PC-3 (cell line): Measurements from ENCODE around the gene MRRF. TPM values are rescaled to one million over a fixed set of nuclear protein-coding genes. Genes with fewer than 3 reads are reported as not detected.

Experiments used
- ATAC-seq: fragments of 200-7000 bp; cut with Tn5 transposase; 2 replicates; pipeline ENCODE4 v1.9.1; 2020; ENCODE audit warnings: mild to moderate bottlenecking, moderate library complexity
- BruUV-seq: library from RNA; stranded (reverse); fragments of 400-500 nt; replicated peaks from 2 replicates; lab custom pipeline; 2021; lab: Mats Ljungman, UMichigan
- CTCF ChIA-PET: fragments of 300-600 bp; sonication (Branson Sonifier 250); formaldehyde crosslinking; loops from one replicate; lab custom pipeline; 2022; ENCODE audit warnings: antibody characterized with exemption; lab: Charles Lee
- POLR2A ChIA-PET: fragments of 300-600 bp; sonication (Branson Sonifier 250); formaldehyde crosslinking; loops from one replicate; lab custom pipeline; 2022; ENCODE audit warnings: antibody characterized with exemption; ENCODE audit not compliant: unreplicated experiment; lab: Charles Lee
- DNase-seq: peaks from one replicate; pipeline ENCODE4 v3.0.0-alpha.2; 2015
- H2AFZ ChIP-seq: fragments of 300-600 bp; sonication (generic); 2 replicates; pipeline ENCODE4 v1.6.0; 2016; ENCODE audit warnings: antibody characterized with exemption, low read length
- H3F3A ChIP-seq: fragments of 300-600 bp; sonication (generic); one replicate; pipeline ENCODE4 v1.6.0; 2017; ENCODE audit warnings: antibody characterized with exemption, low read length, control low read depth, mild to moderate bottlenecking; ENCODE audit not compliant: unreplicated experiment
- H3K27ac ChIP-seq: fragments of 300-600 bp; sonication (generic); 2 replicates; pipeline ENCODE4 v1.5.1; 2016; ENCODE audit warnings: mild to moderate bottlenecking, low read length
- H3K27me3 ChIP-seq: fragments of 300-600 bp; sonication (generic); 2 replicates; pipeline ENCODE4 v1.6.1; 2016; ENCODE audit warnings: low read length, mixed read lengths
- H3K36me3 ChIP-seq: fragments of 300-600 bp; sonication (generic); 2 replicates; pipeline ENCODE4 v1.6.1; 2016; ENCODE audit warnings: low read depth, mixed run types, low read length, mixed read lengths
- H3K4me1 ChIP-seq: fragments of 300-600 bp; sonication (generic); 2 replicates; pipeline ENCODE4 v1.5.1; 2016; ENCODE audit warnings: low read length; ENCODE audit not compliant: insufficient read depth
- H3K4me2 ChIP-seq: fragments of 300-600 bp; sonication (generic); 2 replicates; pipeline ENCODE4 v1.6.0; 2016; ENCODE audit warnings: low read length
- H3K4me3 ChIP-seq: fragments of 300-600 bp; sonication (generic); 2 replicates; pipeline ENCODE4 v1.5.1; 2016; ENCODE audit warnings: mild to moderate bottlenecking, low read length, mixed read lengths
- H3K79me2 ChIP-seq: fragments of 300-600 bp; sonication (generic); 2 replicates; pipeline ENCODE4 v1.6.1; 2017; ENCODE audit warnings: low read length, mixed read lengths
- H3K9ac ChIP-seq: fragments of 300-600 bp; sonication (generic); 2 replicates; pipeline ENCODE4 v1.6.0; 2016; ENCODE audit warnings: mild to moderate bottlenecking, low read length
- H3K9me2 ChIP-seq: fragments of 300-600 bp; sonication (generic); replicated peaks from 2 replicates; pipeline ENCODE4 v1.6.1; 2016; ENCODE audit warnings: mixed run types, low read length, mixed read lengths
- H3K9me3 ChIP-seq: fragments of 300-600 bp; sonication (generic); 2 replicates; pipeline ENCODE4 v1.6.1; 2016; ENCODE audit warnings: low read length, mixed read lengths
- H4K20me1 ChIP-seq: fragments of 300-600 bp; sonication (generic); 2 replicates; pipeline ENCODE4 v1.6.1; 2016; ENCODE audit warnings: low read length, mixed read lengths
- EZH2 ChIP-seq: fragments of 300-600 bp; sonication (generic); IDR thresholded peaks from one replicate; pipeline ENCODE4 v1.6.1; 2017; ENCODE audit warnings: antibody characterized with exemption, mild to moderate bottlenecking, low read length; ENCODE audit not compliant: unreplicated experiment
- EZH2phosphoT487 ChIP-seq: fragments of 300-600 bp; sonication (generic); IDR thresholded peaks from 2 replicates; pipeline ENCODE4 v1.6.1; 2018; ENCODE audit warnings: mild to moderate bottlenecking, antibody characterized with exemption, low read length, borderline replicate concordance
- intact Hi-C: fragments of 100-400 bp; cut with micrococcal nuclease; formaldehyde crosslinking; loops from 2 replicates; pipeline ENCODE4 v1.9.0; 2023
- total RNA-seq: library from RNA; depleted of rRNA; stranded (reverse); fragments of >200 nt; gene quantifications from 2 replicates; pipeline ENCODE4 v1.2.3, GENCODE V29; 2014
- TF ChIP-seq, protein P1 (sequence below): fragments of 300-600 bp; sonication (generic); conservative IDR thresholded peaks from 2 replicates; pipeline ENCODE4 v1.5.1; 2017; ENCODE audit warnings: antibody characterized with exemption, low read depth, mild to moderate bottlenecking, low read length

The MRRF gene
- total RNA-seq, 1 experiment from 2014 or later, result 30.2 TPM

DNA sequence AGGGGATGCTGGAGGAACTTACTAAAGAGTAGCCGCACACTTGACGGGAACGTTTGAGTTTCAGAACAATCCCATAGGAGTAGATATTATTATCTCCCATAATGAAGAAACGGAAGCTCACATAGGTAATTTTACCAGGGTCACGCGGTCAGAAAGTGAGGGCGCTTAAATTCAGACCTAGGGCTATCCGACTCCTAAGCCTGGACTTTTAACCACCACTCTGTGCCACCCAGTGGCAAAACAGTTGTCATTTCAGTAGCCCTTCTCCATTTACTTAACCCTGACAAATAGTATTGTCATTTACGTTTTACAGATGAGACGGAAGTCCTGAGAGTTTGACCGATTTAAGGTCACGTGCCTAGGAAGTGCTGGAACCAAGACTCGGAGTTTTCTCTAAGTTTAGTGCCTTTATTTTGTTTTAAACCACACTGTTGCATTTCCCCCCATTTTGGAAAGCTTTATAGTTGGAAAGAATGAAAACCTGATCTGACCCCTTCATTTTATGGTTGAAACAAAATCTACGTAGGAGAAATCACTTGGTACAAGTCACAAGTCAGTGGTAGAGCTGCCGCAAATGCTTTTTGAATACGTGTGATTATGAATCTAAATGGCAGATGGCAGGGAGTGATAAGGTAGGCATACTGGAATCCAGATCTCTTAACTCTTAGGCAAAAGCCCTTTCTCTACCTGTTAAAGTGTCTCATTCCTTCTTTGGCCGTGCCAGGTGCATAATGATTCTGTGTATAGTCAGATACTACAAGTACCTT lies 650 bp downstream of the MRRF start:
- no peak for TF ChIP-seq EZH2phosphoT487
- TF ChIP-seq, protein P1, sequence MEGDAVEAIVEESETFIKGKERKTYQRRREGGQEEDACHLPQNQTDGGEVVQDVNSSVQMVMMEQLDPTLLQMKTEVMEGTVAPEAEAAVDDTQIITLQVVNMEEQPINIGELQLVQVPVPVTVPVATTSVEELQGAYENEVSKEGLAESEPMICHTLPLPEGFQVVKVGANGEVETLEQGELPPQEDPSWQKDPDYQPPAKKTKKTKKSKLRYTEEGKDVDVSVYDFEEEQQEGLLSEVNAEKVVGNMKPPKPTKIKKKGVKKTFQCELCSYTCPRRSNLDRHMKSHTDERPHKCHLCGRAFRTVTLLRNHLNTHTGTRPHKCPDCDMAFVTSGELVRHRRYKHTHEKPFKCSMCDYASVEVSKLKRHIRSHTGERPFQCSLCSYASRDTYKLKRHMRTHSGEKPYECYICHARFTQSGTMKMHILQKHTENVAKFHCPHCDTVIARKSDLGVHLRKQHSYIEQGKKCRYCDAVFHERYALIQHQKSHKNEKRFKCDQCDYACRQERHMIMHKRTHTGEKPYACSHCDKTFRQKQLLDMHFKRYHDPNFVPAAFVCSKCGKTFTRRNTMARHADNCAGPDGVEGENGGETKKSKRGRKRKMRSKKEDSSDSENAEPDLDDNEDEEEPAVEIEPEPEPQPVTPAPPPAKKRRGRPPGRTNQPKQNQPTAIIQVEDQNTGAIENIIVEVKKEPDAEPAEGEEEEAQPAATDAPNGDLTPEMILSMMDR, result 0 out of 2 replicates have a peak, but pooled peaks have one; percentile 19
- TF ChIP-seq EZH2, result no peak
- DNase-seq (peak; percentile 37), ATAC-seq (peak; percentile 18)
- peaks cover 6% of the 10 kb centered on the region; the same call in 1 of the 2 replicates for H3K36me3 ChIP-seq
- no peaks in the 10 kb centered on the region for H3K9me2 ChIP-seq
- no peaks in the 10 kb centered on the region for H3F3A ChIP-seq
- ChIA-PET POLR2A (no interaction called here), CTCF (interaction anchor here (0.8 kb wide), 1 partner anchor 140 kb away, joined by 3 read pairs; no protein-coding TSS in a partner anchor)
- no peaks in the 10 kb centered on the region for H3K27me3 ChIP-seq
- H3K9me3 ChIP-seq, result no peaks in the 10 kb centered on the region
- peak overlapping the region; percentile 89 for H3K27ac ChIP-seq
- peaks cover 36% of the 10 kb centered on the region for H3K4me1 ChIP-seq
- H2AFZ ChIP-seq, result peak overlapping the region; percentile 93
- BruUV-seq, result TSS peak; percentile 87
- H3K4me3 ChIP-seq, result peak overlapping the region; percentile 74
- H3K79me2 ChIP-seq, result peaks cover 68% of the 10 kb centered on the region
- no peaks in the 10 kb centered on the region for H4K20me1 ChIP-seq
- peak overlapping the region; percentile 98 for H3K9ac ChIP-seq
- H3K4me2 ChIP-seq, result peak overlapping the region; percentile 88
- intact Hi-C loops, result loop anchor here (10.0 kb wide), 1 partner anchor 141 kb away; no protein-coding TSS in a partner anchor

DNA sequence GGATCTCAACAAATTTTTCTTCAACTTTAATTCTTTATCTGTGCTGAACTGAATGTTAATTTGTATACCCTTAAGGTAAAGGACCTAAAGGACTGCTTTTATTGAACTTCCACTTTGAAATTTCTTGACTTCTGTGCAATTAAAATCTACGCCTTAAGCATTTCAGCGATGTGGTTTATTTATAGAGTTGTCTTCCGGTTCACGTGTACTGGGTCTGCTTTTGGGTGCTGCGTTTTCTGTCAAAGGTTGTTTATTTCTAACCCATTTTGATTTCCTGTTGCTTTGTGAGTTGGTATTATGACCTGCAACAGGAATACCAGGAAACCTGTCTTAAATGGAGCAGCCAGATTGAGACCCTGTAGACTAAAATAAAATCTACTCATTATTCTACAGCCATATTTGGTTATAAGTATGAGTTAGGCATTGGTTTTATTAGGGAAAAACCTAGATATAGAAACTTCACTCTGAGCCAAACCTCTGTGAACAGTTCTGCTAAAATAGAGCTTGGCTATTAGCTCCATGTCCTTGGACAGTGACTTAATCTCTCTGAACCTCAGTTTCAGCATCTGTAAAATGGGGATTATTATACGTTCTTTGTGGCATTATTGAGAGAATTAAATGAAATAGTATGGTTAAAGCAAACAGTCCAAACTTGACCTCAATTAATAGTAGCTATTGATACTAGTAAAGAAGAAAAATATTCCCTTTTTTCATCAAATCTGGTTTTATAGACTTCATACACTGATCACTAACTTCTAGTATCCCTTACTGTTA lies 3.5 kb downstream of the MRRF start:
- POLR2A ChIA-PET, result no interaction called here
- intact Hi-C loops, result loop anchor here (10.0 kb wide), 1 partner anchor 143 kb away; no protein-coding TSS in a partner anchor
- Histone ChIP-seq H3K4me3 (no peak overlapping the region), H3K9ac (no peak overlapping the region), H3K79me2 (peaks cover 59% of the 10 kb centered on the region), H3K36me3 (peaks cover 3% of the 10 kb centered on the region), H2AFZ (no peak overlapping the region), H3K9me3 (no peaks in the 10 kb centered on the region), H4K20me1 (no peaks in the 10 kb centered on the region), H3K27ac (no peak overlapping the region), H3K4me1 (peaks cover 16% of the 10 kb centered on the region), H3K9me2 (no peaks in the 10 kb centered on the region), H3K4me2 (no peak overlapping the region), H3F3A (no peaks in the 10 kb centered on the region), H3K27me3 (no peaks in the 10 kb centered on the region)
- DNase-seq, result no peak
- CTCF ChIA-PET, result no interaction called here
- BruUV-seq, result no TSS peak
- no peak for ATAC-seq
- TF ChIP-seq EZH2, result no peak
- TF ChIP-seq, protein P1, result no peak
- no peak for TF ChIP-seq EZH2phosphoT487
